VCaP (cell line): ENCODE data around the gene KIAA1671.

Experiments used
- H3K27ac ChIP-seq: fragments of 450-650 bp; 2 replicates; pipeline ENCODE4 v1.5.1; 2017
- TF ChIP-seq, protein P1 (sequence below): fragments of 450-650 bp; conservative IDR thresholded peaks from 2 replicates; pipeline ENCODE4 v1.5.1; 2017; ENCODE audit warnings: mild to moderate bottlenecking, moderate library complexity

Gene KIAA1671

DNA sequence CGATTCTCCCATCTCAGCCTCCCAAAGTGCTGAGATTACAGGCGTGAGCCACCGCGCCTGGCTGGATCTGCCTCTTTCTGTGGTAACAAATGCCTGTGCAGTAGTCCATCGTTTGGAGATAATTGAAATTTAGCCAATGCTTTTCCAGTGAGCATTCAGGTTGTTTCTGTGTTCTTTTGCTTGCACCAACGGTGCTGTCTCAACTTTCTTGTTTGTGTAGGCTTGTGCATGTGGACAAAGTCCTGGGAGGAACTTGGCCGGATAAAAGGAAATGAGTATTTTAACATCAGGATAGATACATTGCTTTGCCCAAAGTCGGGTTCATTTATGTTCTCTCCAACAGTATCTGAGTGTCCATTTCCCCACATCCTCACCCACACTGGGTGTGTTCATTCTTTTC, 85.7 kb downstream of the KIAA1671 start:
- H3K27ac ChIP-seq = no peak overlapping the region
- TF ChIP-seq, protein P1, sequence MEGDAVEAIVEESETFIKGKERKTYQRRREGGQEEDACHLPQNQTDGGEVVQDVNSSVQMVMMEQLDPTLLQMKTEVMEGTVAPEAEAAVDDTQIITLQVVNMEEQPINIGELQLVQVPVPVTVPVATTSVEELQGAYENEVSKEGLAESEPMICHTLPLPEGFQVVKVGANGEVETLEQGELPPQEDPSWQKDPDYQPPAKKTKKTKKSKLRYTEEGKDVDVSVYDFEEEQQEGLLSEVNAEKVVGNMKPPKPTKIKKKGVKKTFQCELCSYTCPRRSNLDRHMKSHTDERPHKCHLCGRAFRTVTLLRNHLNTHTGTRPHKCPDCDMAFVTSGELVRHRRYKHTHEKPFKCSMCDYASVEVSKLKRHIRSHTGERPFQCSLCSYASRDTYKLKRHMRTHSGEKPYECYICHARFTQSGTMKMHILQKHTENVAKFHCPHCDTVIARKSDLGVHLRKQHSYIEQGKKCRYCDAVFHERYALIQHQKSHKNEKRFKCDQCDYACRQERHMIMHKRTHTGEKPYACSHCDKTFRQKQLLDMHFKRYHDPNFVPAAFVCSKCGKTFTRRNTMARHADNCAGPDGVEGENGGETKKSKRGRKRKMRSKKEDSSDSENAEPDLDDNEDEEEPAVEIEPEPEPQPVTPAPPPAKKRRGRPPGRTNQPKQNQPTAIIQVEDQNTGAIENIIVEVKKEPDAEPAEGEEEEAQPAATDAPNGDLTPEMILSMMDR = no peak

DNA sequence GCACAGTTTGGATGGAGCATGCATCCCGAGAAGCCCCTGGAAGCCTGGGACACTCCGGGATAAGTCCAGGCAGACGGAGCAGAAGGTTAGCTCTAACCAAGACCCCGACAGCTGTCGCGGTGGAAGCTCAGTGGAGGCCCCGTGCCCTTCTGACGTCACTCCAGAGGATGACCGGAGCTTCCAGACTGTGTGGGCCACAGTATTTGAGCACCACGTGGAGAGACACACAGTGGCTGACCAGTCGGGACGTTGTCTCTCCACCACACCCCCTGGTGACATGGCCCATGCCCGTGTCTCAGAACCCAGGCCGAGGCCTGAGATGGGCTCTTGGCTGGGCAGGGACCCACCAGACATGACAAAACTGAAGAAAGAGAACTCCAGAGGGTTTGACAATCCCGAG, 86.3 kb downstream of the KIAA1671 start:
- H3K27ac ChIP-seq = no peak overlapping the region
- TF ChIP-seq, protein P1 = no peak

DNA sequence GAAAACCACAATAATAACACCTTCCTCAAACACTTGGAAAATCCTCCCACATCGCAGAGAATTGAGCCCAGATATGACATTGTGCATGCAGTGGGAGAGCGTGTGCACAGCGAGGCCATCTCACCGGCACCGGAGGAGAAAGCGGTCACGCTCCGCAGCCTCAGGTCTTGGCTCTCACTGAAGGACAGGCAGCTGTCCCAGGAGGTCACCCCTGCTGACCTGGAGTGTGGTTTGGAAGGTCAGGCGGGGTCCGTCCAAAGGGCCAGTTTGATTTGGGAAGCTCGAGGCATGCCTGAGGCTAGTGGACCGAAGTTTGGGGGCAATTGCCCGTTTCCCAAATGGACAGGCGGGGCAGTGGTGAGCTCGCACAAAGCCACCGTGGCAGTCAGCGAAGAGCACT, 86.7 kb downstream of the KIAA1671 start:
- TF ChIP-seq, protein P1 = no peak
- no peak overlapping the region for H3K27ac ChIP-seq

DNA sequence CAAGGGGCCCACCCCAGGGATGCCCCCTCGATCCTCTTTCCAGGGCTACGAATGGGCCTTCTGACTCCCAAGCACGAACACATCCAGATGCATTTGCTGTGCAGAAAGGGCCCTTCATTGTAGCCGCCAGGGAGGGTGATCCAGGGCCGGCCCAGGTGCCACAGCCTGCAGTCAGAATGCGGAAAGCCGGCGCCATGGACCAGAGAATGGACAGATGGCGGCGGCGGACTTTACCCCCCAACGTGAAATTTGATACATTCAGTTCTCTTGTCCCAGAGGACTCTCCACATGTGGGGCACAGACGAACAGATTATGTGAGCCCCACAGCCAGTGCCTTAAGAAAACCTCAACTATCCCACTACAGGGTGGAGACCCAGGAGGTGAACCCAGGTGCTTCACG, 87.2 kb downstream of the KIAA1671 start:
- TF ChIP-seq, protein P1 = no peak
- H3K27ac ChIP-seq = no peak overlapping the region

DNA sequence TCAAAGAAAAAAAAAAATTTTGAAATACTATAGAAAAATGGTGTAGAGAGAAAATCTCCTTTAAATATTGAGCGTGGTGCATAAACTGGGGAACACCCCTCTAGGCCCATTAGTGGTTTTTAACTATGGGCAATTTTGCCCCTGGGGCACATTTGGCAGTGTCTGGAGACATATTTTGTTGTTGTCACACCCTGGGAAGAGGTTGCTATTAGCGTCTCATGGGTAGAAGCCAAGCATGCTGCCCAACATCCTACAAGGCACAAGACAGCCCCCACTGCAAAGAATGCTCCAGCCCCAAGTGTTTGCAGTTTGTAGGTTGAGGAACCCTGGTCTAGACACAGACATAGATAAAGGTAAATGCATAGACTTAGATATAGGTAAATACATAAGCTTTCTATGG, 92.6 kb downstream of the KIAA1671 start:
- no peak overlapping the region for H3K27ac ChIP-seq
- TF ChIP-seq, protein P1 = no peak

DNA sequence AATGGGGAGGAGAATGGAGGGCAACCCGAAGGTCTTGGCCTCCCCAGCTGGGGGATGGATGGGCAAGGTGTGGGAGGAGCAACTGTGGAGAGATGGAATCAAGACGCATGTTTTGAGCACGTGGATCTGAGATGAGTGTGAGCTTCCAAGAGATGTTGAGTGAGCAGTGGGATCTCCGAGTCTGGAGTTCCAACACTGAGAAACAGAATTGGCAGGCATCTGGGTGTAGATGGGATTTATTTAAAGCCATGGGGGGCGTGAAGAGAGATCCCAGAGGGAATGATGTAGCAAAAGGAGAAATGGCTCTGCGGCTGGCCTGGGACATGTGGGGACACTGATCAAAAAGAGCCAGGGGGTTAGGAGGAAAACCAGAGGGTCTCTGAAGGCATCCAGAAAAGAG, 95.6 kb downstream of the KIAA1671 start:
- TF ChIP-seq, protein P1 = no peak
- H3K27ac ChIP-seq = no peak overlapping the region

DNA sequence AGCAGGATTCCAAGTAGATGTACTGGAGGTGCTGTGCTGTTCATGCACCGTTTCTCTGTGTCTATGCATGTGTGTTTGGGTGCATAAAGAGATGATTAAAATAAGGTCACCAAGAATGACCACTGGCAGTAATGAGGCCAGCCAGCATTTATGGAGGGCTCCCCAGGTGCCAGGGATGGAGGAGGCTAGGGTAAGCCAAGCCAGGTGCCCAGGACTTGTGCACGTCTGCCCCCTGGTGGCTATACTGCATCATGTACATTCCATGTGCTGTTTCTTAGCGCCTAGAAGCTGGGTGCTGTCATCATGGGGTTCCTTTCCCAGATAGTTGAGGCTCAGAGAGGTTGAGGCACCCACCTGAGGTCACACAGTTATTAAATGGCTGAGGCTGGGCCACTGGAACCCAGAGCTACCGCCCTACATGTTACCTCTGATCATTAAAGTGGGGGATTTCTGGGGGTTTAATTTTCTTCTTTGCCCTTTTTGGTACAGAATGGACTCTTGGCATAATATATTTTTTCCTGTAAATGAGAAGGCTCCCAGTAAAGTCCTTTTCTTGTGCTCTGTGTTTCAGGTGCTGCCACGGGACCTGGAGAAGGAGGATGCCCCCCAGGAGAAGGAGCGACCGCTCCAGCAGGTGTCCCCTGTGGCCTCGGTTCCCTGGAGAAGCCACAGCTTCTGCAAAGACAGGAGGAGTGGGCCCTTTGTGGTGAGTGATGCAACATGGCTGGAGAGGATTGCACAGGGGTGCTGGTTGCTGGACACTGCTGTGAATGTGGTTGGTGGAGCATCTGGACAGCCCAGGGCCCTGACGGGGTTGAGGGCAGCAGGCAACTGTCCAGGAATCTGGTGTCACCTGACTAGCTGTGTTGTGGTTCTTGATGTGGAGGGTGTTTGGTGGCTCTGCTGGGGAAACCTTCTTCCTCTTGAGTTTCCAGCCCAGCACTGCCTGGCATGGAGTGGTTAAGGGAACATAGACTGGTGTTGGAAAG, 96.4 kb downstream of the KIAA1671 start:
- TF ChIP-seq, protein P1 = peak; percentile 91
- no peak overlapping the region for H3K27ac ChIP-seq
